Common myeloid progenitor, CD34-positive (primary cell): Measurements from ENCODE around the gene LFNG. TPM values are rescaled to one million over a fixed set of nuclear protein-coding genes. Genes with fewer than 3 reads are reported as not detected.

Experiments
- CTCF ChIA-PET: fragments of 350-600 bp; sonication (Branson Sonifier 250); formaldehyde crosslinking; loops from one replicate; lab custom pipeline; 2021; ENCODE audit warnings: antibody characterized with exemption; lab: Charles Lee
- POLR2A ChIA-PET: fragments of 350-600 bp; sonication (Branson Sonifier 250); formaldehyde crosslinking; loops from one replicate; lab custom pipeline; 2021; ENCODE audit warnings: antibody characterized with exemption; lab: Charles Lee
- DNase-seq, 3 donors: peaks; one replicate each; pipeline versions ENCODE4 v3.0.0 to v3.0.0-alpha.2; 2013
- H3K27ac ChIP-seq, 2 experiments: 1 replicate in 1 of 2; 2 replicates in 1 of 2; pipeline ENCODE4 v1.7.0; 2013; ENCODE audit warnings: inconsistent platforms in 2 of 2, low read length in 2 of 2, mild to moderate bottlenecking in 2 of 2, low read depth in 1 of 2, moderate library complexity in 1 of 2; ENCODE audit not compliant: severe bottlenecking in 2 of 2, insufficient read depth in 1 of 2, poor library complexity in 1 of 2
- H3K27me3 ChIP-seq, 5 experiments: replicated peaks in 2 of 5; 1 replicate in 3 of 5; 2 replicates in 2 of 5; pipeline versions ENCODE4 v1.6.1 to v1.7.0; 2013; ENCODE audit warnings: low read length in 4 of 5, mild to moderate bottlenecking in 2 of 5, moderate library complexity in 2 of 5, inconsistent platforms in 1 of 5; ENCODE audit not compliant: insufficient read depth in 5 of 5, control insufficient read depth in 4 of 5
- H3K36me3 ChIP-seq, 4 experiments: 1 replicate in 2 of 4; 2 replicates in 2 of 4; pipeline versions ENCODE4 v1.6.1 to v1.7.0; 2013; ENCODE audit warnings: low read length in 3 of 4, control low read depth in 1 of 4, mild to moderate bottlenecking in 1 of 4; ENCODE audit not compliant: control insufficient read depth in 4 of 4, insufficient read depth in 4 of 4
- H3K4me1 ChIP-seq, 4 experiments: 1 replicate in 3 of 4; 2 replicates in 1 of 4; pipeline versions ENCODE4 v1.6.1 to v1.7.1; 2013; ENCODE audit warnings: low read length in 3 of 4, mild to moderate bottlenecking in 3 of 4, control low read depth in 1 of 4, inconsistent platforms in 1 of 4, moderate library complexity in 1 of 4; ENCODE audit not compliant: control insufficient read depth in 4 of 4, insufficient read depth in 4 of 4; ENCODE audit errors: control extremely low read depth in 1 of 4
- H3K4me3 ChIP-seq, 7 experiments: 1 replicate in 4 of 7; 2 replicates in 3 of 7; pipeline versions ENCODE4 v1.5.1 to v1.7.0; 2013; ENCODE audit warnings: mild to moderate bottlenecking in 7 of 7, low read length in 6 of 7, moderate library complexity in 6 of 7, inconsistent platforms in 2 of 7, low read depth in 2 of 7, control low read depth in 1 of 7; ENCODE audit not compliant: insufficient read depth in 4 of 7, control insufficient read depth in 1 of 7; ENCODE audit errors: extremely low read depth in 1 of 7
- H3K9me3 ChIP-seq, 5 experiments: 1 replicate in 4 of 5; 2 replicates in 1 of 5; pipeline versions ENCODE4 v1.6.1 to v1.7.1; 2013; ENCODE audit warnings: low read length in 4 of 5, mild to moderate bottlenecking in 2 of 5, inconsistent platforms in 1 of 5, low read depth in 1 of 5, moderate library complexity in 1 of 5; ENCODE audit not compliant: control insufficient read depth in 4 of 5, insufficient read depth in 2 of 5; ENCODE audit errors: control extremely low read depth in 1 of 5
- WGBS: methylation state at CpG from one replicate; pipeline ENCODE4 v1.1.5; 2013; ENCODE audit not compliant: insufficient coverage; 5-methylcytosine and 5-hydroxymethylcytosine counted together
- polyA plus RNA-seq: library from polyadenylated mRNA; unstranded; fragments of 120-200 nt; gene quantifications from one replicate; pipeline ENCODE4 v1.2.1, GENCODE V29; 2013

The LFNG gene, protein sequence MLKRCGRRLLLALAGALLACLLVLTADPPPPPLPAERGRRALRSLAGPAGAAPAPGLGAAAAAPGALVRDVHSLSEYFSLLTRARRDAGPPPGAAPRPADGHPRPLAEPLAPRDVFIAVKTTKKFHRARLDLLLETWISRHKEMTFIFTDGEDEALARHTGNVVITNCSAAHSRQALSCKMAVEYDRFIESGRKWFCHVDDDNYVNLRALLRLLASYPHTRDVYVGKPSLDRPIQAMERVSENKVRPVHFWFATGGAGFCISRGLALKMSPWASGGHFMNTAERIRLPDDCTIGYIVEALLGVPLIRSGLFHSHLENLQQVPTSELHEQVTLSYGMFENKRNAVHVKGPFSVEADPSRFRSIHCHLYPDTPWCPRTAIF
- polyA plus RNA-seq: 4.6 TPM

GRCh38 chr7:2519119-2519930 lies at the start of gene LFNG:
TSS of gene LFNG (plus strand) at chr7:2519774. CDS start at chr7:2519862, 88 bp downstream.
- H3K4me3 ChIP-seq: peak within 1 kb of the TSS; percentile 22 to 78 (median 71)
- H3K27me3 ChIP-seq: peaks cover 0 to 4% (median 0%) of the 10 kb centered on the region in 5 experiments
- H3K27ac ChIP-seq: no peak within 1 kb of the TSS
- H3K36me3 ChIP-seq: no peaks in the 10 kb centered on the region
- WGBS: 0% methylated on average over 85 of the region's 95 CpGs
- no peaks in the 10 kb centered on the region for H3K9me3 ChIP-seq
- ChIA-PET CTCF (no interaction called here), POLR2A (interaction anchor here (1.2 to 2.0 kb wide), 2 partner anchors 8 to 11 kb away, joined by 3 to 13 read pairs; no protein-coding TSS in a partner anchor)
- peak; percentile 76 to 85 (median 80) for DNase-seq
- peaks cover 5 to 72% (median 63%) of the 10 kb centered on the region in 4 experiments for H3K4me1 ChIP-seq

DNA sequence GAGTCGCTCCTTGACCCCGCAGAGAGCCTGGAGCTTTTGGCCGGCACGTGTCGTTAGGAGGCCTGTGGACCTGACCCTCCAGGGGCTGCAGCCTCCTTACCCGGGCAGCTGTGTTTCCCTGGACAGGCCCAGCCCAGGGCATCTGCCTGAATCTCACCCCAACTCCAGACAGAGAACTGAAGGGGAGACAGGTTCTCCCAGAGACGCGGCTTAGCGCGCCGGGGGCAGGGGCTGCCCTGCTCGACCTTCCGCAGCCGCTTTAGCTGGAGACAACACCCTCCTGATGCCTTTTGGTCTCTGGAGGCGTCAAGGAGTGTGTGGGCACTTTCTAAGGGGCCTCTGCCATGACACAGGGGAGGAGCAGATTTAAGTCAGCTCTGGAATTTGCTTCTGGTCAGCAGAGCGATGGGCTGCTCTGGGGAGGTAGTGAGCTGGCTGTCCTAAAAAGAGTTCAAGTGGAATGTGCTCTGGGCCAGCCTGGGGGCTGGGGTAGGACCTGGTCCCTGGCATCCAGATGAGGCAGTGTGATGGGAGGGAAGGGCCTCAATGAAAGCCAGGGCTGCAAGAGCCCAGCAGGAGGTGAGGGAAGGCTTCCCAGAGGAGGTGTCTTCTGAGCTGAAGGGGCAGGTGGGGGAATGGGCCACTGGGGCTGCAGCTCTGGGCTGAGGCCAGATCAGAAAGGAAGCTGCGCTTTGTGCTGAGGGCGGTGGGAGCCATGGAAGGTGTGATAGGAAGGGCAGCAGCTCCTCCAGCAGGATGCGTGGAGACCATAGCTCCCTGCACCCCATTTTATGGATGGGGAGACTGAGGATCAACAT lies 49.2 kb upstream of the LFNG start:
- CTCF ChIA-PET: interaction anchor here (0.5 to 11.6 kb wide), 22 partner anchors 8 to 243 kb away, joined by 3 to 219 read pairs (median 4); no protein-coding TSS in a partner anchor
- no peak for DNase-seq
- POLR2A ChIA-PET: no interaction called here

DNA sequence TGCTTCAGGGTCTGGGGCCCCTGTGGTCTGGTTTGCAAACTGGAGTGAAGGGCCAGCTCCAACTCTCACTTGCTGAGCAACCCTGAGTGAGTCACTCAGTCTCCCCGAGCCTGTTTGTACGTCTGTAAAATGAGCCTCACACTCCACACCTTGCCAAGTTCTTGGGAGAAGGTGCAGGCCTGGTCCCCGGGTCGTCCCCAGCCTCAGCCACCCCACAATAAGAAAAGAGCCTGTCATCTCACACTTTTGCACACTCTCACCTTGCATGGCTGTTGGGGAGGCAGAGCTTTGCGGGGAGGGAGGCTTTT lies 48.6 kb upstream of the LFNG start:
- ChIA-PET POLR2A (no interaction called here), CTCF (interaction anchor here (0.6 to 11.6 kb wide), 9 partner anchors 9 to 185 kb away, joined by 3 to 219 read pairs (median 4); no protein-coding TSS in a partner anchor)
- WGBS: no CpG with 5 or more reads among the region's 5 CpGs
- no peaks in the 10 kb centered on the region for H3K27me3 ChIP-seq
- DNase-seq: no peak
- peaks cover 0 to 17% (median 10%) of the 10 kb centered on the region in 4 experiments for H3K4me1 ChIP-seq
- H3K27ac ChIP-seq: no peak overlapping the region
- H3K36me3 ChIP-seq: no peaks in the 10 kb centered on the region
- H3K9me3 ChIP-seq: no peaks in the 10 kb centered on the region
- no peak overlapping the region for H3K4me3 ChIP-seq

More for the DNA sequence above, 49.2 kb upstream of the LFNG start:
- 90% methylated on average over 19 of the region's 19 CpGs for WGBS
- Histone ChIP-seq H3K4me3 (no peak overlapping the region), H3K36me3 (no peaks in the 10 kb centered on the region), H3K9me3 (no peaks in the 10 kb centered on the region), H3K27ac (no peak overlapping the region), H3K27me3 (no peaks in the 10 kb centered on the region), H3K4me1 (peaks cover 0 to 17% (median 10%) of the 10 kb centered on the region in 4 experiments)

- no peaks in the 10 kb centered on the region for H3K27me3 ChIP-seq
- no peaks in the 10 kb centered on the region for H3K36me3 ChIP-seq
- H3K4me3 ChIP-seq: peak overlapping the region in 2 of 7 experiments; percentile 13 to 28
- H3K9me3 ChIP-seq: no peaks in the 10 kb centered on the region
- ChIA-PET CTCF (interaction anchor here (0.6 to 11.6 kb wide), 5 partner anchors 9 to 92 kb away, joined by 3 to 219 read pairs (median 5); no protein-coding TSS in a partner anchor), POLR2A (interaction anchor here (0.6 kb wide), 1 partner anchor 81 kb away, joined by 5 read pairs; no protein-coding TSS in a partner anchor)
- no peak overlapping the region for H3K27ac ChIP-seq
- WGBS: 6% methylated on average over 11 of the region's 17 CpGs
- H3K4me1 ChIP-seq: peaks cover 0 to 17% (median 10%) of the 10 kb centered on the region in 4 experiments
- peak in 2 of 3 donors; percentile 60 to 78 for DNase-seq
Measured at GRCh38 chr7:2471396-2471795, 48.2 kb upstream of the LFNG start.

DNA sequence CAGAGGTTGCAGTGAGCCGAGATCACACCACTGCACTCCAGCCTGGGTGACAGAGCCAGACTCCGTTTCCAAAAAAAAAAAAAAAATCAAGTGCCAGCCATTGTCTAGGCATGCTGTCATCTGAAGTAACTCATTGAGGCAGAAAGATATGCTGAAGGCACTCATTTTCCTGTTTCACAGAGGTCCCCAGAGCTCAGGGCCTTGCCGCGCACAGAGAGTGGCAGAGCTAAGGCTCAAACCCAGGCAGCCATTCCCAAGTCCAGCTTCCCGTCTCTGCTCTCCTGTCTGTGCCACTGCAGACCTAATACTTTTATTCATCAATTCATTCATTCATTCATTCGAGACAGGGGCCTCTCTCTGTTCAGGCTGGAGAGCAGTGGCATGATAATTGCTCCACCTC lies 46.8 kb upstream of the LFNG start:
- Histone ChIP-seq H3K4me3 (no peak overlapping the region), H3K27ac (no peak overlapping the region), H3K27me3 (no peaks in the 10 kb centered on the region), H3K4me1 (peaks cover 0 to 31% (median 21%) of the 10 kb centered on the region in 4 experiments), H3K9me3 (no peaks in the 10 kb centered on the region), H3K36me3 (no peaks in the 10 kb centered on the region)
- WGBS: 95% methylated on average over 6 of the region's 6 CpGs
- POLR2A ChIA-PET: no interaction called here
- CTCF ChIA-PET: interaction anchor here (0.5 to 11.6 kb wide), 2 partner anchors 21 to 966 kb away, joined by 3 to 219 read pairs; no protein-coding TSS in a partner anchor
- no peak for DNase-seq

DNA sequence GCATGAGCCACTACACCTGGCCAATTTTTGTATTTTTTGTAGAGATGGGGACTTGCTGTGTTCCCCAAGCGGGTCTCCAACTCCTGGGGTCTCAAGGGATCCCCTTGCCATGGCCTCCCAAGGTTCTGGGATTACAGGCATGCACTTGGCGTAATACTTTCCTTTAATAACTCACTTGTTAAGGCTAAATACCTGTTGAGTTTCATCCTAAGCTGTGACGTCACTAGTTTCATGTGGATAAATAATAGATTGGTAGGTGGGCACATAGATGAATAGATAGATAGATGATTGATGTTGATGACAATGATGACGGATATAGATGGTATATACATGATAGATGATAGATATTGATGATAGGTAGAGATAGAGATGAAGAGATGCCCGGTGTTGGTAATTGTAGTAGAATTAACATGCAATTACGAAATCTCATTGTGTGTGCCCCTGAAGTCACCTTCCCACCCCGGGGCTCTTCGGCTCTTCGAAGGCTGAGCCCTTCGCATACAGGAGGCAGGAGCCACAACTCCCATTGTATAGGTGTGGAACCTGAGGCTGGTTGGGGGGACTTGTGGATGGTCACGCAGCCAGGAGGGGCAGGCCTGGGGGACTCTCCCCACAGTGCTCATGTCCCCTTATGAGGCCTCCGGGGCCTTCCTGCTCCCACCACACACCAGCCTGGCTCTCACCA lies 45.9 kb upstream of the LFNG start:
- CTCF ChIA-PET: interaction anchor here (11.6 kb wide), 1 partner anchor 22 kb away, joined by 219 read pairs; no protein-coding TSS in a partner anchor
- WGBS: 92% methylated on average over 6 of the region's 12 CpGs
- H3K27me3 ChIP-seq: no peaks in the 10 kb centered on the region

More for the DNA sequence above, 45.9 kb upstream of the LFNG start:
- H3K4me1 ChIP-seq: peaks cover 0 to 40% (median 30%) of the 10 kb centered on the region in 4 experiments
- H3K4me3 ChIP-seq: no peak overlapping the region
- no peak overlapping the region for H3K27ac ChIP-seq
- H3K36me3 ChIP-seq: no peaks in the 10 kb centered on the region
- POLR2A ChIA-PET: no interaction called here
- H3K9me3 ChIP-seq: no peaks in the 10 kb centered on the region
- no peak for DNase-seq
